Prostate gland (tissue), 2 donors: ENCODE data around the gene VCAN.
A peak's percentile ranks its signal among the peaks of the same experiment; 100 is the strongest.

ENCODE experiments used
- CTCF ChIP-seq, 4 experiments: fragments of 200-600 bp in 2 of 4; fragments of 450-650 bp in 2 of 4; sonication (generic) in 2 of 4; IDR thresholded peaks; 1 replicate in 3 of 4; 2 replicates in 1 of 4; pipeline ENCODE4 v1.5.1; 2016 to 2019; ENCODE audit warnings: antibody characterized with exemption in 4 of 4, mild to moderate bottlenecking in 2 of 4, moderate library complexity in 2 of 4
- POLR2A ChIP-seq: fragments of 450-650 bp; IDR thresholded peaks from one replicate; pipeline ENCODE4 v1.6.1; 2016; ENCODE audit warnings: antibody characterized with exemption, mild to moderate bottlenecking
- POLR2AphosphoS5 ChIP-seq: sonication (generic); formaldehyde crosslinking; IDR thresholded peaks from one replicate; pipeline ENCODE4 v1.6.1; 2017; ENCODE audit warnings: antibody characterized with exemption

DNA sequence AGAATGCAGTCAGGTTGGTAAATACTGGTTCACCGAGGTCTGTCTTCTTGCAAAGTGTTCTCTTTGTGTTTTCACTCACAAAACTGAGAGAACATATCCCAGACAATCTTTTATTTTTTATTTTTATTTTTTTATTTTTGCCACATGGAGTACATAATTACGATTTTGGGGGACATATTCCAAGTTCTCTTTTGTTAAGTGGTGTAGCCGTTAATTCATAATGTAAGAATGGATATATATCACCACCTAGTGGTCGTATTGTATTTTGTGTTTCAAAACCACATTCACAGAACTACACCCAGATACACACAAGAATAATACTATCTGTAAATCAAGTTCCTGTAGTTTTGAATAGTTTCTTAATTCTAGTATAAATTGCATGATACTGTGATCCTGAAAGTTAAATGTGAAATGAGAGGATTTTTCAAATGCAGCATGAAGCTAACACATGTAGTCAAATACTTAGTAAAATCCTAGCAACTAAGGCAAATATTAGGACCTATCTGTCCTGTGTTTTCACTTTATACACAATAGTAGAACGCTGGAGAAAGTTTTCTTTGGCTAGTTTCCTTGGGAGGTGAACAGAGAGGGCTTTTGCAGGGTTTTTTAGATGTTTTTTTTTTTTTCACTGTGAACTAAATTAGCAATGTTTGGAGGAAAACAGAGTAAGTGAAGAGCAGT is 92.7 kb downstream of the VCAN start:
- no peak for TF ChIP-seq POLR2AphosphoS5
- TF ChIP-seq CTCF (IDR thresholded peaks at IDR 0.05): peak; percentile 42 to 88 (median 74)
- no peak for TF ChIP-seq POLR2A
